AG20443 (cell line): ENCODE measurements around the gene ABHD17B.

Experiments
- DNase-seq: peaks from one replicate; pipeline ENCODE4 v3.0.0; 2012; ENCODE audit warnings: low spot score, mixed read lengths

ABHD17B gene

GRCh38 chr9:71876829-71877228, 34.2 kb downstream of the ABHD17B start:
- no peak for DNase-seq

GRCh38 chr9:71876106-71876505, 34.9 kb downstream of the ABHD17B start:
- no peak for DNase-seq

GRCh38 chr9:71875345-71875744, 35.6 kb downstream of the ABHD17B start:
- DNase-seq = no peak

GRCh38 chr9:71863631-71864030, 47.4 kb downstream of the ABHD17B start:
- DNase-seq = no peak

- no peak for DNase-seq
These were observed 49.4 kb downstream of the ABHD17B start for GRCh38 chr9:71861618-71862017.

DNA sequence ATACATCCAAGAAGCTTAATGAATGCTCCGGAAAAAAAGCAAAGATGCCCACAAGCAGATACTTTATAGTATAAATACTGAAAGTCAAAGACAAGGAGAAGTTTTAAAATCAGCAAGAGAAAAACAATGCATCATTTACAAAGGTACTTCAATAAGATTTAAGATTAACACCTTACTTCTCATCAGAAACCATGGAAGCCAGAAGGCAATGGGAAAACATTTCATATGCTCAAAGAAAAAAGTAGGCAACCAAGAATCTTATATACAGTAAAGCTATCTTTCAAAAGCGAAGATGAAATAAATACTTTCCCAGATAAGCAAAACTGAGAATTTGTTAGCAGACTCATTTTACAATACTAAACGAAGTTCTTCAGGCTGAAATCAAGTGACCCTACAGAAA, 51.1 kb downstream of the ABHD17B start:
- DNase-seq = no peak

DNA sequence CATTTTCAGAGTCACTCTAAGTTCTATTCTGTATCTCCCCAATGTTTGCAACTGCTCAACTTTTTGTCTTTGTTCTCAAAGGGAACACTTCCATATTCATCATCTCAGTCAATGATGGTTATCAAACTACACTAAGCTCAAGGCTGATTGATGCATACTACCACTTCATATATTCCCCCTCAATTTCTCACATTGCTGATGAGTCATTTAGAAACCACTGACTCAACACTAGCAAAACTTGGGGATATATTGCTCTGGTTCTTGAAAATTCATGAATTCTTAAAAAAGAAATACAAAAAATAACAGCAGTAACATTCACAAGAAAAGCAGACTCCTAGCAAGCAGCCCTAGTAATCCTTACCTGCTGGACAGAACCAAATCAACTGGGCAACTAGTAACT, 52.2 kb downstream of the ABHD17B start:
- no peak for DNase-seq

- no peak for DNase-seq
These were observed 52.7 kb downstream of the ABHD17B start for GRCh38 chr9:71858102-71858798.

- no peak for DNase-seq
These were observed 53.8 kb downstream of the ABHD17B start for GRCh38 chr9:71857159-71857558.

DNA sequence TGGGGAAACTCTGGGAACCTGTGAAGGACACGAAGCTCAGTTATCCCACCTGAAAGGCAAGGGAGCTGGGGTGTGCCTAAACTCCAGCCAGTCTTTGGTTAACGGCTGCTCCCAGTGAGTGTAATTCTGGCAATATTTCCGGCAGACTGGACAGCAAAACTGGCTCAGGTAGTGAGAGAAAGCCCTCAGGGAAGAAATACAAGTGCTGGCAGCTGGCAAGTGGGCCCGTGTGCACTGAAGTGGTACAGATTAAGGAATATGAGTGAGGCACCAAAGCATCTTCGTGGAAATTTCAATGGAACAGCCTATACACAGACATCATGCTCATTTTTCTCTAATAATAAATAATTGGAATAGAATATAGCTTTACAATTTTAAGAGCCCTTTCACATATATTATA, 56.2 kb downstream of the ABHD17B start:
- DNase-seq = no peak

DNA sequence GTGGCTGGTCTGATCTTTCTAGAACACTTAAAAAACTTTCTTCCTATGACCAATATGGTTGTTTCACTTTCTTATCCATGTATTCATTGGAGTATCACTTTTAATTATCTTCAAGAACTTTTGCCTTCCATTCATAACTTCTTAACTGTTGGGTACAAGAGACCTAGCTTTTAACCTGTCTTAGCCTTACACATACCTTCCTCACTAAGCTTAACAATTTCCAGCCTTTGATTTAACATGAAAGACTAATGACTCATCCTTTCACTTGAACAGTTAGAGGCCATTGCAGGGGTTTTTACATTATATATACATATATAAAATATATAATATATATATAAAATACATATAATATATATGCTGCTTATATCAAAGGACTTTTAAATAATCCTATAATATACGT, 57.9 kb downstream of the ABHD17B start:
- DNase-seq = no peak

- DNase-seq = no peak
These were observed 60.0 kb downstream of the ABHD17B start for GRCh38 chr9:71850996-71851395.

GRCh38 chr9:71847892-71848291, 63.1 kb downstream of the ABHD17B start:
- no peak for DNase-seq

- no peak for DNase-seq
These were observed 66.2 kb downstream of the ABHD17B start for GRCh38 chr9:71844808-71845207.

DNA sequence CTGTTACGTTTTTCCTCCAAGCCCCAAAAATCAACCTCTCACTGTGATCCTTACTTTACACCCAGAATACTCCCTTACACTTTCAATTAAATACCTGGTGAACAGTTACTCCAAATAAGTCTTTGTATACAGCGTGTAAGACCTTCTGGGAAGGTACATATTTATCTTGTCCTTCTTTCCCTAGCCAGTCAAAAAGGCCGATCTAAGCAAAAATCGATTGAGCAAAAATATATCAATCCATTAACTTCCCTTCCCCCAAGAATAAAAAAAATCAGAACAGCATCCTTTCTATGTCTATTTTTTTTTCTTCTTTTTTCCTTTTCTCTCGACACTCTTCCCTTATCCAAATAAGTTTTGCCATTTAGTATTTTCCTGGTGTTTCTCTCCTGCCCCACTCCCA, 71.3 kb downstream of the ABHD17B start:
- no peak for DNase-seq

- DNase-seq = no peak
These were observed 75.4 kb downstream of the ABHD17B start for GRCh38 chr9:71835596-71835995.

DNA sequence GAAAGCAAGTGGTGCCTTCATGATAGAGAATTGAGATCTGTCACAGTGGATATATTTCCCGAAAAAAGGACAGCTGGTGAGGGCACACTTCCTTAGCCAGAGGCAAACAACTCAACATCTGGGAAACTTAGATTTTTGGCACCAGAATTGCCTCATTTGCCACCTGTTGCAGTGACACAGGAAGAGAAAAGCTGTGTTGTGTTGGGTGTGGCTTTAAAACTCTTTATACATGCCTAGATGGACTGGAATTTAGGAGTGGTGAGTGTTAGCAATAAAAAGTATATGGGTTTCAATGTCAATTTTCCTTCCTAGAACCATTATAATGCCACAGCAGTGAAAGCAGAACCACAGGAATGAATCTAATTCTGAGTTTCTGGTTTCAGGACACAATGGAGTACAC, 80.1 kb downstream of the ABHD17B start:
- no peak for DNase-seq

GRCh38 chr9:71830153-71830552, 80.8 kb downstream of the ABHD17B start:
- DNase-seq = no peak

DNA sequence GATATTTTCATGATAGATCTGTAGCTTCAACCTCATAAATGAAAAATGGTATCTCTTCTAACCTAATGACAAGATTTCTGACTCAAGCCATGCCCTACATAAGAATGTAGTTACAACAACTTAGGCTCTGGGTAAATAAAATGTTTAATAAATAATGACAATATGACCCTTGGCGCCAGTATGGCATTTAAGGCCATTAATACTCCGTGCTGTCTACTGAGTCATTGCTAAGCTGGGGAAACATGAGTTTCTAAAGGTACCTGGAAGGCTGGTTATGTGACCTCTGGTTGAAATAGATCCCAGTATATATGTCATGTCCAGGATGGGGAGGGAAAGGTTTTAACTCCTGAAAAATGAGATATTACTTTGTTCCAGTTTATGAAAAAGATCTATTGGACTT, 84.7 kb downstream of the ABHD17B start:
- no peak for DNase-seq

DNA sequence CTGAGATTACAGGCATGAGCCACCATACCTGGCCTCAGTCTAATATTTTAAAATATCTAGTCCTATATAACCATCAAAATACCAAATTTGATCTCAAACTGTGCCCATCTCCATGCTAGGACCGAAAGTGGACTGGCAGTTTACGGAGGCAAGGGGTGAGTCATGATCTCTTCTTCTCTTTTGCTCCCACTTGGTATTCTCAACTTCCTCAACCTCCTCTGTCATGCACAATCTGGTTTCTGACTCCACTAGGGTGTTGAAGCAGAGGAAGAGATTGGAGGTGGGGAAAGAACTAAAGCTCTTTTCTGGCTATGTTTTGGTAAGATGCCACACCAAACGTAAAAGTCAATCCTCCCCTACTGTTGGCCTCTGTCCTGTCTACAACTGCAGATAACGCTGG, 86.7 kb downstream of the ABHD17B start:
- no peak for DNase-seq

- DNase-seq = no peak
These were observed 88.1 kb downstream of the ABHD17B start for GRCh38 chr9:71822935-71823334.

- DNase-seq = no peak
These were observed 88.5 kb downstream of the ABHD17B start for GRCh38 chr9:71822456-71822855.

GRCh38 chr9:71821405-71821804, 89.6 kb downstream of the ABHD17B start:
- no peak for DNase-seq

DNA sequence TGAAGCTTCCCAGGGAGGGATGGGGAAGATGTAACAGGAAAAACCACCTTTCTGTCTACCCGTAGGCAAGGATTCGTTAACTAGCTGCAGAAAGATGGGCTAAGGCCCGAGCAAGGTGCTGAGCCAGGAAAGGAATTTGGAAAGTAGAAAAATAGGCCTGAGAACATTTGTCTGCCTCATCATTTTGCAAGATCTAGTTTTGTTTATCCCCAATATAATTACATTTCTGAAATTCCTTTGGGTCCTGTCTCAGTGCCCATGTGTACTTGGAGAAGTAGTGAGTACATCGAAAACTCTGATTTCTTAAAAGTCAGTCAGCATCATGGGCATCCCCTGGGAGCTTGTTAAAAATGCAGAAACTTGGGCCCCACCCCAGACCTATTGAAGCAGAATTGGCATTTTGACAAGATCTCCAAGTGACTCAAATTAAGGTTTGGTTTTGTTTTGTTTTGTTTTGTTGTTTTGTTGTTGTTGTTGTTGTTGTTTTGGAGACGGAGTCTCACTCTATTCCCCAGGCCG, 90.5 kb downstream of the ABHD17B start:
- DNase-seq = peak; percentile 31
